NCI-H1417 (cell line): Measurements from ENCODE around the gene SUPT7L.
A peak's percentile ranks its signal among the peaks of the same experiment; 100 is the strongest.
"Not testable (repeated sequence)": the region's sequence is repeated elsewhere in the genome, so short reads cannot be mapped to it uniquely, and the experiment has no call there.

Experiments
- DNase-seq, 3 experiments: peaks; one replicate each; lab custom pipeline; 2025; lab: John Stamatoyannopoulos, UW

SUPT7L gene

GRCh38 chr2:27638037-27638637 lies 25.3 kb downstream of the SUPT7L start:
- no peak for DNase-seq

DNA sequence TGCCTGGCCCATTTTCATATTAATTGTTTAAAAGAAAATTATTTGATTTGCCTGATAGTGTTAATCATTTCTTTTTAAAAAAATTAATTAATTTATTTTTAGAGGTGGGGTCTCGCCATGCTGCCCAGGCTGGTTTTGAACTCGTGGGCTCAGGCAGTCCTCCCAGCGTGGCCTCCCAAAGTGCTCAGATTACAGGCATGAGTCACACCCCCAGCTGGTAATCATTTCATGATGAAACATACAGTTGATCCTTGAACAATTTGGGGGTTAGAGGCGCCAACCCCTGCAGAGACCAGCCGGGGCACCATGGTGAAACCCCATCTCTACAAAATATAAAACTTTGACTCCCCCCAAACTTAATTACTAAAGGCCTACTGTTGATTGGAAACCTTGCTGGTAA lies 26.6 kb downstream of the SUPT7L start:
- no peak for DNase-seq

DNA sequence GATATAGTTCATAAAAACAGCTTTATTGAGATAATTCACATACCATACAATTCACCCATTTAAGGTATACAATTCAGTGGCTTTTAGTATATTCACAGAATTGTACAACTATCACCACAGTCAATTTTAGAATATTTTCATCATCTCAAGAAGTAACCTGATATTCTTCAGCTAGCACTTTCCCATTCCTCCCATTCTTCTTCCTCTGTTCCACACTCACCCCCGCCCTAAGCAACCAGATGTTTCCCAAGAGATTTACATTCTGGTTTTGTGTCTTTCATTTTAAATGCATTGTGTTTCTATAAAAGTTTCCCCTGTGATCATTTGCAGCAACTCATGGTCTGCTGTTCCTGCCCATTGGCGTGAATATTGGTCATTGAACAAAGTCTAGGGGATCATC lies 29.1 kb downstream of the SUPT7L start:
- no peak for DNase-seq

DNA sequence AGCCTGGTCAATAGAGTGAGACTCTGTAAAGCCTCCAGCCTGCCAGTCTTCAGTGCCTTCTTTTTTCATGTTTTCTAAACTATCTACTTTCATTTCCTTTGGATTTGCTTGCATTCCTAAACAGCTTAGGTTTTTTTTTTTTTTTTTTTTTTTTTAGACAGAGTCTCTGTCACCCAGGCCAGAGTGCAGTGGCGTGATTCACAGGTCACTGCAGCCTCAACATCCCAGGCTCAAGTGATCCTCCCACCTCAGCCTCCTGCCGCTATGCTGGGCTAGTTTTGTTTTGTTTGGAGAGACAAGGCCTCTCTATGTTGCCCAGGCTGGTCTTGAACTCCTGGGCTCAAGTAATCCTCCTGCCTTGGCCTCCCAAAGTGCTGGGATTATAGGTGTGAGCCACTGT lies 33.2 kb downstream of the SUPT7L start:
- DNase-seq, result not testable (repeated sequence)

DNA sequence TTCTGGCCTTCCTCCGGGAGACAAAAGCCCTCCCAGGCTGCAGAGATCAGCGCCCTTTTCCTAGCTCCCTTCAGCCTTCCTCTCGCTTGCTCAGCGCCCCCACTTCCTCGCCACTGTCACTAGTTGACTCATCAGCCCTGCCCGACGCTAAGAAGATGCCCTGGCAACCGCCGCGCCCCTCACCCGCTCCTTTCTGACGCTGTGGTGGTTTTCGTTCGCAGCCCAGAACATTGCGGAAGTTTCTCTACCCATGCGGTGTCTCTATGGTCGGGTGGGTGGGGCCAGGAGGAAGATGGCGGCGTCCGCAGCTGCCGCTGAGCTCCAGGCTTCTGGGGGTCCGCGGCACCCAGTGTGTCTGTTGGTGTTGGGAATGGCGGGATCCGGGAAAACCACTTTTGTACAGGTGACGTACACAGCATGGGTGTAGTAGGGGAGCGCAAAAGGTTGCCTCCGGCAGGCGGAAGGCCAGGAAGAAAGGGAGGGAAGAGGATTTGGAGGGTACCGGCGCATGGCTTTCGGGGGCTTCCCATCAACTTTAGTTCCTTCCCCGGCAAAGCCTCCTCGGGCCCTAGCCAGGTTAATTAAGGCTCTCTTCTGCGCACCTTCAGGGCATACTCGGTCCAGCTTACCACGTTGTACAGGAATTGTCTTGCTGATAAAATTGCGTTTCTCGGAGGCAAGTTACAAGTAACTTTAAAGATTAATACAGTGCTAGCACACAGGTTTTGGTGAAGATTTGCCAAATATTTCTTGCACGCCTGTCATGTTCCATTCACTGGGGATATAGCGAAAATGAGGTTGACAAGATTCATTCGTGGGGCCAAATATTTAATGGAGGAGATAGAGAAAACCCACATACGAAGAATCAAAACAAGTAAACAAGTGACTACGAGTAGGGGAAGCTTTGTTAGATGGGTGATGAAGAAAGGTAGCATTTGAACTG lies 34.4 kb downstream of the SUPT7L start, which contains the start of the genes CCDC121 and GPN1:
CCDC121 (minus strand) TSS at position 246 of the 943 bp plus-strand sequence. CDS start 1,213 bp downstream, outside the sequence.
GPN1 (plus strand) TSS at position 284 of the 943 bp plus-strand sequence; CDS start at position 293, 9 bp downstream.
- peak; percentile 87 to 94 (median 89) for DNase-seq

DNA sequence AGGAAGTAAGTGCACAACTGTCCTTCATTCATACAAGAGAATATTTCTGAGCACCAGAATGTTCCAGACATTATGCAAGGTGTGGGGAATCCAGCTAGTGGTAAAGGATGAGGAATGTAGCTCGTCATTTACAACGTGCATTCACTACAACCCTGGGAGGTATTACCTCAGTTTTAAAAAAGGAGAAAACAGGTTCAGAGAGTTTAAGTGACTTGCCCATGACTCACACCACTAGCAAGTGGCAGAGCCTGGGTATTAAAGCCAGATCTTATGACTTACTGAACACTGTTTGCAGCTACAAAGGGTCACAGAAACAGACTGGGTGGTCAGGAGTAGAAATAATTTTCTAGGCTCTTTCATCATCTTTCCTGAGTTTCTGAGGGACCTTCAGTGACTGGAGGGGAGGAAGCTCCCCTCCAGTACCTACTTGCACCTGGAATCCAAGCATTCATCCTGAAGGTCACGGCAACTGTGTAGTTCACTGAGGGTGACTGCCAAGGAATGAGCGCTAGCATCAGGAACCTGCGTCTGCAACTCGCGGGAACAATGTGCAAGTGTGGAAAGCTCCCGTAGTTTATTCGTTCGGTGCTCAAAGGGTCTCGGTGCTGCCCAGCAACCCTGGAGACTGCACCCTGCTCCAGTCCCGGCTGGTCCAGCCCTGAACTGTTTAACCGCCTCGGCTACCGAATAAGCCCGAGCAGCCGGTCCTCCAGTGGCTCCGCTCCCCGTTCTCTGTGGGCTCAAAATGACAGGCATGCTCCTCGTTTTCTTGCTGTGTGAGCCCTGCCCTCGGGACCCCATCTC lies 35.2 kb downstream of the SUPT7L start:
- peak in 1 of 3 experiments; percentile 31 for DNase-seq

GRCh38 chr2:27626921-27627320 lies 36.5 kb downstream of the SUPT7L start:
- DNase-seq, result not testable (repeated sequence)

- not testable (repeated sequence) for DNase-seq
These were observed 37.1 kb downstream of the SUPT7L start for GRCh38 chr2:27626323-27626722.

GRCh38 chr2:27624943-27625342 lies 38.5 kb downstream of the SUPT7L start:
- DNase-seq, result no peak

DNA sequence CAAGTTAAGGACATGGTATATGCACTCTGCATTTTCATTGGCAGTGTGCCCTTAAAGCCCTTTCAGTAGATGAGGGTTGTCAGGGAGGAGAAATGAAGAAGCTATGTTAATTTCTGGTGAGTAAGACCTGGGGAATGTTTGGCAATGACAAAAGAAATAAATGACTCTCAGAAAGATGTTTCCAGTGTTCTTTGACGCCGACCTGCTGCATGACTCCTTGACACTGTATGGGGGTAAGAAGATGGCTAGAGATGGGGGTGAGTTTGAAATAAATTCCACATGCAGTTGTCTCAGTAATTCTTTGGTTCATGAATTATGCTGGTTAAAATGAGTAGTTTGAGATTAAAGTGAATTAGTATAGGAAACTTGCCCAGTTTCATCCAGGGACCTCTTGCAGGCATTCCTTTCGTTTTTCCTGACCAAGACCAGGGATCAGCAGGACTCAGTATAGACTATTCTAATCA lies 40.5 kb downstream of the SUPT7L start:
- DNase-seq, result no peak

GRCh38 chr2:27621524-27621923 lies 41.9 kb downstream of the SUPT7L start:
- DNase-seq, result no peak

DNA sequence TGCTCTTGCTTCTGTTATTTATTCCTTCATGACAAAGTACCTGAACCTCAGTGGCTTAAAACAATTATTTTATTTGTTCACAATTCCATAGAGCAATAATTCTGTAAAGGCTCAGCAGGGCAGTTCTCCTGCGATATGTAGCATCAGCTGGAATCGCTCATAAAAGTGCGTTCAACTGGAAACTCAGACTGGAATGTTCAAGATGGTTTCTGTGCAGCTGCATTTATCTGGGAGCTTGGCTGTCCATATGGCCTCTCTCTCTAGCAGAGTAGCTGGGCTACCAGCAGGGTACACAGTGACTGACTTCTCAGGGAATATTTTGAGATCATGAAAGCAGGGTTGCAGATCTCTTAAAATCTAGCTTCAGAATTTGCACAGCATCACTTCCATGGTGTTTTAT lies 48.1 kb downstream of the SUPT7L start:
- no peak for DNase-seq

DNA sequence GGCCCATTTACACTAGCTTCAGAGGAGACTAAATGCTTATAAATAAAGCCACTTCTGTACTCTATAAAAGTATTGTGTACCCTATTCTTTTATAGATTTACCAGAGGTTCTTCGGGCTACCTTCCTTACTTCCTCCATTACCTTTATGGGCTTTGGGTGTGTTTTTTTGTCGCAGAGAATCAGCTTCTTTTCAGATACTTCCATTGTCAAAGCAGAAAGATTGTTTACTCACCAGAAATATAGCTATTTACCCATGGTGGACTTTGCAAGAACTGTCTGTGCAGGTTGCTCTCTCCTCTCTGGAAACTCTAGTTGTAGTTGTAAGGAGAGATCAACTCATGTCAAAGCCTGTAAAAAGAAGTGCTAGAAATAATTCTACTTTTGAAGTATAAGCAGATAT lies 49.4 kb downstream of the SUPT7L start:
- DNase-seq, result no peak

DNA sequence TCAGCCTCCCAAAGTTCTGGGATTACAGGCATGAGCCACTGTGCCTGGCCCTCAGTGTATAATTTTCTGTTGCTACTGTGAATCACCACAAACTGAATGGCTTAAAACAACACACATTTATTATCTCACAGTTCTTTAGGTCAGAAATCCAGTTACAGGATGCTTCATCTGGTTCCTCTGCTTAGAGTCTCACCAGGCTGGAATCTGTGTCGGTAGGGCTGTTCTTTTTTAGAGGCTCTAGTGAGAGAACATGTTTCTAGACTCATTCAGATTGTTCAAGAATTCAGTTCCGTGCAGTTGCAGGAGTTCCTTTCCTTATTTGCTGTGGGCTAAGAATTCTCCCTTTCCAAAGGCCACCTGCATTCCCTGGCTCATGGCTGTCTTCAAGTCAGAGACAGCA lies 56.8 kb downstream of the SUPT7L start:
- no peak for DNase-seq
